HG03139 (cell line): ENCODE data around the gene SPAAR.
"Not testable (repeated sequence)": the region's sequence is repeated elsewhere in the genome, so short reads cannot be mapped to it uniquely, and the experiment has no call there.

Source experiments
- ATAC-seq: cut with Tn5 transposase; IDR thresholded peaks from one replicate; pipeline ENCODE4 v1.9.1; 2021; ENCODE audit not compliant: unreplicated experiment

SPAAR gene

GRCh38 chr9:35903049-35903448 lies 6.2 kb upstream of the SPAAR start:
- no peak for ATAC-seq

DNA sequence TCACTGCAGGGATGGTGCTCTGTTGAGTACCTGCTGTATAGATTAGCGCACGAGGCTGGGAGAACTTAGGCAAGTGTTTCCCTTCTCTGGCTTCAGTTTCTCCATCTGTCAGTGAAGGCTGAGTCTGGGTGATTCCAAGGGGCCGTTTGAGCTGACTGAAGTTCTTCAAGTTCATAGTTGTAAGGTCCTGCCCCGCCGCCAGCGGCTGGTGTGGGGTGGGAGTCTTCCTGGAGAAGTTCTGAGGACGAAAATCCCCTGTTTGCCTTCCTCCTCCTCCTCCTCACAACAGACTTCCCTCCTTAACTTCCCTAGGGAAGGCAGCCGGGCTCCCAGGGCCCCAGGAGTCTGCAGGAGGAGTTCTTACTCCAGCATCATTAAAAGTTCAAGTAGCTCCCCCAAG lies 5.0 kb upstream of the SPAAR start:
- ATAC-seq: no peak

- ATAC-seq: no peak
Measured at GRCh38 chr9:35905051-35905781, 4.1 kb upstream of the SPAAR start.

- ATAC-seq: no peak
Measured at GRCh38 chr9:35905912-35906679, 3.2 kb upstream of the SPAAR start, which contains the start of gene HRCT1. HRCT1 (plus strand) TSS chr9:35906202; CDS start chr9:35906288, 86 bp downstream.

GRCh38 chr9:35906923-35907699 lies 2.2 kb upstream of the SPAAR start:
- ATAC-seq: no peak

GRCh38 chr9:35907711-35908503 lies 1.4 kb upstream of the SPAAR start:
- no peak for ATAC-seq

DNA sequence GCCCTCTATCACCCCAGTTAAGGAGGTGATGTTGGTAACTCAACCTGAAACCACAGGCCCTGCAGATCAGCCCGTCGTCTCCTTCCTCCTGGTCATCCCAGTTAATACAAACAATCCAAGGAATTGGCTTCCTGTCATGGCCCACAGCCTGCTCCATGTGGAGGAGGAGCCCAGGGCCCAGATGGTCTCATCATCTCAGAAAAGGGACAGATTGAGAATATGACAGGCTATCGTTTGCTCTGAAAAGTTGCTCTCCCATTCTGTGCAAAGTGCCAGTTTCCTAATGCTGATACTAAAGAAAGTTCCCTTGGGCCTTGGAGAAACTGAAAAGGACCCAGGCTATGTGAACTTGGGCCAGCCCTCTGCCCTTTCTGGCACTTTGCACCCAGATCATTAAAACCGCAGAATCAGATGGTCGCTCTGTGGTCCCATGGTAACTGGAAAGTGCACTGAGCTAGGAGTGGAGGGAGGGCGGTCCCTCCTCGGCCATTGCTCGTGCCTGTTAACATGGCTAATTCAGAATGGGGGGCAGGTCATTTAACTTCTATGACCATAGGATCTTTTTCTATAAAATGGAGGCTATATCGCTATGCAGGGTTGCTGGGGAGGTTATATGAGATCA lies 675 bp upstream of the SPAAR start:
- no peak for ATAC-seq

- no peak for ATAC-seq
Measured at GRCh38 chr9:35909687-35910612, 660 bp downstream of the SPAAR start.

DNA sequence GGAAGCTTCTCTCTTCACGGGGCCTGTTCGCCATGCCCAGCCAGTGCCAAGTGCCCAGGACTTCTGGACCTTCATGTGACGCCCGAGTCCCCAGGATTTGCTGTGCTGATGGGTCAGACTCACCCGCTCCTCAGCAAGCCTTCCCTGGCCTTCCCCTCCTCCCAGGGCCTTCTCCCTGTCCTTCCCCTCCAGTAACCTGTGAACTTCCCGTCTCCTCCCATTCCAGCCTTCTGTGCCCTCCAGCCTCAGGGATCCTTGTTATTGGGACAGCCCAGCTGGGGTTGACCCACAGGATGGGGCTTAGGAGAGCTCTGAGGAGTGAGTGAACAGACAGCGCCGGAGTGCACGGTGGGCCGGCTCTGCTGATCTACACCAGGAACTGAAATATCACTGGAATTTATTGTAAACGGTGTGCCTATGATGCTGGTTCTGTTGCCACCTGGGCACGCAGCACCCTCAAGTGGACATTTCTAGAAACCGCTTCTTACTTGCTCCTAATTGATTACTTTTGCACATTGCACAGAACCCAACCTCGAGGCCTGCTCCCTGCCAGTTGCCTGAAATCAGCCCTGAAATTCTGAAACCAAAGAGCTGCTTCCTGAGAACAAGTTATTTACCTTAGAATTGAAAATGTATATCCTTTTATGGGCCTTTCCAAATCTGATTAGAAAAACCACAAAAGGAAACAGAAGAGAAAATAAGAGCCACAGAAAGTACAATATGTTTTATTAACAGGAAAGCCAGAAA lies 1.5 kb downstream of the SPAAR start:
- ATAC-seq: no peak

DNA sequence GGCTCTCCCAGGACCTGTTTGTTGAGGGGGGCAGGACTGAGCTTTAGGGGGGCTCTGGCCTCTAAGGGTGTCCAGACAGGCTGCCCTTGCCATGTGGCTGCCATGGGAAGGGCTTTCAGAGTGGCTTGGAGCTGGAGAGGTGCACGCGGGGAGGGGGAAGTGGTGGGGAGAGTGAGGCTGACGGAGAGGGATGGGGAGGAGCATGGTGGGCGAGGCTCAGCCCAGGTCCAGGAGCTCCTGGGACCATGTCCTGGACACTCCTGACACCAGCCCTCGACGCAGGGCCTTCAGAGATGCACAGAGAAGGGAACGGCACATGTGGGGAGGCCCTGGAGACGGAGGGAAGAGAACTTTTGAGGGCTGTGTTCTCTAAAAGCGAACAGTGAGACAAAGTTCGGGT lies 2.4 kb downstream of the SPAAR start:
- no peak for ATAC-seq

DNA sequence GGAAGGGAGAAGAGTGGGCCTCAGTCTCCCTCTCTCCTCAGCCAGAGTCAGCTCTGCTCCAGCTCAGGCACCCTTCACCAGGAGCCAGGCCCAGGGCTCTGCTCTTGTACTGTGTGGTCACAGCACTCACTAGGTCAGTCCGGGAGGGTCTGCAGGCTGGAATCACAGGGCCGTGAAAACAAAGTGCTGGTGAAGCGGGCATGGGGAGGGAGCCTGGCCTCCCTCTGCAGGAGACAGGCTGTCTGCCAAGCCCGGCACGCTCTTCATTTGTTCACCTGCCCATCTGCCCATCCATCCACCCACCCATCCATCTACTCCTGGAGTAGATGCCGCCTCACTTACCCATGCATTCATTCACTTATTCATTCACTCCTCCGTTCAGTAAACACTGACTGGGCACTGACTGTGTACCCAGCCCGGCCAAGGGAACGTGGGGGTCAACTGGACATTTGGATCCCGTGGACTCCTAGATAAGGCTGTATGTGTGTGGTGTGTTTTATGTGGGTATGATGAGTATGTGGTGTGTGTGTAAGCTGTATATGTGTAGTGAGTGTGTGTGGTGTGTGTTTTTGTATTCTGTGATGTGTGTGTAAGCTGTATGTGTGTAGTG lies 3.6 kb downstream of the SPAAR start:
- no peak for ATAC-seq

GRCh38 chr9:35913429-35913828 lies 4.1 kb downstream of the SPAAR start:
- ATAC-seq: not testable (repeated sequence)

DNA sequence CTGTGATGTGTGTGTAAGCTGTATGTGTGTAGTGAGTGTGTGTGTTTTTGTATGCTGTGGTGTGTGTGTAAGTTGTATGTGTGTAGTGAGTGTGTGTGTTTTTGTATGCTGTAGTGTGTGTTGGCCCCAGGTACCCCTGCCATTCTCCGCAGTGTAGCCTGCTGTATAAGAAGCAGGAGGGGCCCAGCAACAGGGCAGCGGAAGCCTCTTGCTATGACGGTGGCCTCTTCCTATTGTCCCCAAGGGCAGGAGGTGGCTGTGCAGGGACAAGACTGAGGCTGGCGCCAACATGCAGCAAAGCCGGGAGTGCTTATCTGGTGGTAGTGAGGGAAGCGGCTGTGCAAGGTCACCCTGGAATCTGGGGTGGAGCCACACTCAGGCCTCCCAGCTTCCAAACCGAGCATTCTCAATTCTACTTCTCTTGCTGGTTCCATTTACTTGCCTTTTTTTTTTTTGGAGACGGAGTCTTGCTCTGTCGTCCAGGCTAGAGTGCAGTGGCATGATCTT lies 5.1 kb downstream of the SPAAR start:
- no peak for ATAC-seq

DNA sequence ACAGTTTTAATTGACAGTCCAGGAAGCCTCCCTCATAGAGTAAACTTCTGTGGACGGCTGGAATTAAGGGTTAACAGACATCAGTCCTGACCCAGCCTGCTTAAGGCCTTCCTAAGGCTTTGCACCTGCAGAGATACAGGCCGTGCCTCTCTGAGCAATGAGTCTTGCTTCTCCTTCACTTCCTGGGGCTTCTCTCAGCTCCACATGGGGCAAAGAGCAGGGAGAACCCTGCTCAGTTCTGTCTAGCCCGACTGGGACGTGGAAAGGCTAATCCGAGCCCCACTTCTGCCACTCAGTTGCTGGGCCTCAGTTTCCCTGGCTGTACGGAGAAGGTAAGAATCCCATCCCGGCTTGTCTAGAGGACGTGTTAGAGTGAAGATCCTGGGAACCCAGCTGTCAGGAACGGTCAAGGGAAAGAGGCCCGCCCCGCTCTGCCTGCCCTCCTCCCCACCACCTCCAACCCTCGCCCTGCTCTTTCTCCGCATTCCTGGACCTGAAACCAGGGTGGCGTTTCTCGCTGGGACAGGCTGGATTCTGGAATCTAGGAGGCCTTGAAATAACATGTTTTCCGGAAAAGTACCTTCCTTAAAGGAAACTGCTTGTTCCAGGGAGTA lies 6.5 kb downstream of the SPAAR start:
- ATAC-seq: no peak

- no peak for ATAC-seq
Measured at GRCh38 chr9:35917261-35917660, 8.0 kb downstream of the SPAAR start.

DNA sequence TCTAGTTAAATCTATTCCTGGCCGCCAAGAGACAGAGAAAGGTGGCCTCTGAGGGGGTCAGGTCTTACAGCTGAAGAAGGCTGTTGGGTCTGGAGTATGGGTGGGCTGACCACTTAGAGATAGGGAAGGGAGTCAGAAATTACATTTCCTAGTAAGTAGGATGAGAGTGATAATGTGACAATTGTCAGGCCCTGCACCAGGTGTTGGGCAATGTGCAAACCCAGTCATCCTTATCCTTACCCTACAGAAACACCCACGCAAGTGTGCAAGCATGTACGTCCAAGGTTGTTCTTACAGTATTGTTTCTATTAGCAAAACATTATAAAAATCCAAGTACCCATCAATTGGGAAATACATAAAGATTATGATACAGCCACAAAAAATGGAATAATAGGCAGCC lies 9.5 kb downstream of the SPAAR start:
- ATAC-seq: no peak

GRCh38 chr9:35919212-35920008 lies 10.1 kb downstream of the SPAAR start:
- no peak for ATAC-seq
